ENCODE data around the gene ASPHD1. TPM values are rescaled to one million over a fixed set of nuclear protein-coding genes. Genes with fewer than 3 reads are reported as not detected.

ASPHD1 gene
- total RNA-seq, 6 experiments from 2014 or later: 5.1 to 15.9 (median 14.1) TPM

DNA sequence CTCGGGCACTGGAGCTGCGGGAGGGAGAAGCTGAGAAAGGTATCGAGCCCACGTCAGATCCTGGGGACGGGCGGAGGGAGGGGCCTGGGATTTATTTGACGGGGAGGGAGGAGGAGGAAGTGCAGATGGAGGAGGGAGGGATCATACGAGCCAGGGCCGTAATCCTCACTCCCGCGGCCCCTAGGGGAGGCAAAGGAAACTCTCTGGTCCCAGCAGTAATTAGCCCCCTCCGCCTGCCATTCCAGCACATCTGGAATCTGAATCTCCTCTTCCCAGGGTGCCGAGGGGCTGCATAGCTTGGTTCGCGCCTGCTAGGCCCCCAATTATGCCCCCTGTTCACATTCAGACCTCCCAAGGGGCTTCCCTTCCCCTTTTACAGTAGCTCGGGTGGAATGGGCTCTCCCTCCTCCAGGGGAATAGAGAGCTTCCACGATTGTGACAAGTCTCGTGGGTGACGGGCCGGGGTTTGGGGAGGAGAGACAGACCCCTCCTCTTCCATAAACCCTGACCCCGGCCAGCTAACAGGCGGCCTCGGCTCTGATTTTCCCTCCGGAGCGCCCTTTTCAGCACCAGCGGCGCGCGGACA lies 679 bp upstream of the ASPHD1 start, which contains the start of gene SEZ6L2:
TSS of gene SEZ6L2 (minus strand) at position 35 of the 586 bp plus-strand sequence. CDS start 531 bp downstream, outside the sequence.
- H3K27me3 Mint-ChIP-seq (ENCODE audit: insufficient read depth): peaks cover 27% of the 10 kb centered on the region
- peak; percentile 28 for DNase-seq
- no peaks in the 10 kb centered on the region for H3K9me3 Mint-ChIP-seq
- peak within 1 kb of the TSS; percentile 92 for H3K4me3 Mint-ChIP-seq
- peak within 1 kb of the TSS; percentile 92 for H3K27ac Mint-ChIP-seq
- peaks cover 12% of the 10 kb centered on the region for H3K4me1 Mint-ChIP-seq (ENCODE audit: low read depth)
- TF ChIP-seq, protein P1, sequence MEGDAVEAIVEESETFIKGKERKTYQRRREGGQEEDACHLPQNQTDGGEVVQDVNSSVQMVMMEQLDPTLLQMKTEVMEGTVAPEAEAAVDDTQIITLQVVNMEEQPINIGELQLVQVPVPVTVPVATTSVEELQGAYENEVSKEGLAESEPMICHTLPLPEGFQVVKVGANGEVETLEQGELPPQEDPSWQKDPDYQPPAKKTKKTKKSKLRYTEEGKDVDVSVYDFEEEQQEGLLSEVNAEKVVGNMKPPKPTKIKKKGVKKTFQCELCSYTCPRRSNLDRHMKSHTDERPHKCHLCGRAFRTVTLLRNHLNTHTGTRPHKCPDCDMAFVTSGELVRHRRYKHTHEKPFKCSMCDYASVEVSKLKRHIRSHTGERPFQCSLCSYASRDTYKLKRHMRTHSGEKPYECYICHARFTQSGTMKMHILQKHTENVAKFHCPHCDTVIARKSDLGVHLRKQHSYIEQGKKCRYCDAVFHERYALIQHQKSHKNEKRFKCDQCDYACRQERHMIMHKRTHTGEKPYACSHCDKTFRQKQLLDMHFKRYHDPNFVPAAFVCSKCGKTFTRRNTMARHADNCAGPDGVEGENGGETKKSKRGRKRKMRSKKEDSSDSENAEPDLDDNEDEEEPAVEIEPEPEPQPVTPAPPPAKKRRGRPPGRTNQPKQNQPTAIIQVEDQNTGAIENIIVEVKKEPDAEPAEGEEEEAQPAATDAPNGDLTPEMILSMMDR (IDR thresholded peaks at IDR 0.05): peak; percentile 41; the same call in 1 of the 2 replicates
- H3K36me3 Mint-ChIP-seq (ENCODE audit: low read depth): no peaks in the 10 kb centered on the region; the same call in 1 of the 2 replicates

DNA sequence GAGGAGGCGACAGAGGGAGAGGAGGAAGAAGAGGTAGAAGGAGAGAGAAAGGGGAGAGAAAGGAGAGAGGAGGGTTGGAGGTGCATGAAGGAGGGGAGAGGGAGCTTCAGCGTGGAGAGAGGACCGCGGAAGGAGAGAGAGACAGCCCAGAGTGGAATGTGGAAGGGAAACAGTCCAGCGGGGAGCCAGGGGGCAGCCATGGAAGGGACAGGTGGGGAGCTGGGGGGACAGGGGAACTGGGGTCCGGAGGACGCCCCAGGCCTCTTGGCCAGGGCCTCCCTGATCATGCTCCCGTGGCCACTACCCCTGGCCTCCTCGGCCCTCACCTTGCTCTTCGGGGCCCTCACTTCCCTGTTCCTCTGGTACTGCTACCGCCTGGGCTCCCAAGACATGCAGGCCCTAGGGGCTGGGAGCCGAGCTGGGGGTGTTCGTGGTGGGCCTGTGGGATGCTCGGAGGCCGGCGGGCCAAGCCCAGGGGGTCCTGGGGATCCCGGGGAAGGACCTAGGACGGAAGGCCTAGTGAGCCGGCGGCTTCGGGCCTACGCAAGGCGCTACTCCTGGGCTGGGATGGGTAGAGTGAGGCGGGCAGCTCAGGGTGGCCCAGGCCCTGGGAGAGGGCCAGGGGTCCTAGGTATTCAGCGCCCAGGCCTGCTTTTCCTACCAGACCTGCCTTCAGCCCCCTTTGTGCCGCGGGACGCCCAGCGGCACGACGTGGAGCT lies 759 bp downstream of the ASPHD1 start:
- Mint-ChIP-seq H3K27me3 (ENCODE audit: insufficient read depth) (peaks cover 21% of the 10 kb centered on the region), H3K4me3 (peak overlapping the region; percentile 92), H3K27ac (peak overlapping the region; percentile 92), H3K9me3 (no peaks in the 10 kb centered on the region), H3K4me1 (ENCODE audit: low read depth) (peaks cover 12% of the 10 kb centered on the region), H3K36me3 (ENCODE audit: low read depth) (no peaks in the 10 kb centered on the region; the same call in 1 of the 2 replicates)
- TF ChIP-seq, protein P1 (IDR thresholded peaks at IDR 0.05): no peak
- DNase-seq: no peak

DNA sequence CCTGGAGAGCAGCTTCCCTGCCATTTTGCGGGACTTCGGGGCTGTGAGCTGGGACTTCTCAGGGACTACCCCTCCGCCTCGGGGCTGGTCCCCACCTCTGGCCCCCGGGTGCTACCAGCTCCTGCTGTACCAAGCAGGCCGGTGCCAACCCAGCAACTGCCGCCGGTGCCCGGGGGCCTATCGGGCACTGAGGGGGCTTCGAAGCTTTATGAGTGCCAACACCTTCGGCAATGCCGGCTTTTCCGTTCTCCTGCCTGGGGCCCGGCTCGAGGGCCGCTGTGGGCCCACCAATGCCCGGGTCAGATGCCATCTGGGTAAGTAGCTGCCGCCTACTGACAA lies 1.3 kb downstream of the ASPHD1 start:
- H3K4me1 Mint-ChIP-seq (ENCODE audit: low read depth): peaks cover 12% of the 10 kb centered on the region
- no peak overlapping the region for H3K27ac Mint-ChIP-seq
- no peak for DNase-seq
- TF ChIP-seq, protein P1 (IDR thresholded peaks at IDR 0.05): no peak
- no peaks in the 10 kb centered on the region for H3K9me3 Mint-ChIP-seq
- peak overlapping the region; percentile 92 for H3K4me3 Mint-ChIP-seq
- peaks cover 18% of the 10 kb centered on the region for H3K27me3 Mint-ChIP-seq (ENCODE audit: insufficient read depth)
- no peaks in the 10 kb centered on the region; the same call in 1 of the 2 replicates for H3K36me3 Mint-ChIP-seq (ENCODE audit: low read depth)

DNA sequence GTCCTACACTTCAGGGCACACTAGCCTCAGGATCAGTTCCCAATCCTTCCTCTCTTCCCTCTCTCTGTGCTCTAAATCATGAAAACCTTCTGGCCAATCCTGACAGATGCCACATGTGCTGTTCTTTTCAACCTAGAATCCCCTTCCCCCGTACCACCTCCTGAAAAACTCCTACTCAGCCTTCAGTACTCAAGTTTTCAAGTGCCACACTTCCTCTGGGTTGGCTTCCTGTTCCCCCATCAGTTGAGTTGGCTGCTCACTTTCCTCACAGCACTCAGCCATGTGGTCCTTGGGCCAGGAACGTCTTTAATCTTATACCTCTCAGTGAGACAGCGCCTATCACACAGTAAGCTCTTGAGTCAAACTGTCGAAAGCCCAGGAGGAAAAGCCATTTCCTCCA lies 3.3 kb downstream of the ASPHD1 start:
- Mint-ChIP-seq H3K36me3 (ENCODE audit: low read depth) (peaks cover 4% of the 10 kb centered on the region; the same call in 1 of the 2 replicates), H3K27ac (no peak overlapping the region), H3K9me3 (no peaks in the 10 kb centered on the region), H3K4me1 (ENCODE audit: low read depth) (peaks cover 15% of the 10 kb centered on the region), H3K4me3 (peak overlapping the region; percentile 10; the same call in 1 of the 2 replicates), H3K27me3 (ENCODE audit: insufficient read depth) (peaks cover 7% of the 10 kb centered on the region)
- TF ChIP-seq, protein P1 (IDR thresholded peaks at IDR 0.05): no peak
- DNase-seq: no peak

DNA sequence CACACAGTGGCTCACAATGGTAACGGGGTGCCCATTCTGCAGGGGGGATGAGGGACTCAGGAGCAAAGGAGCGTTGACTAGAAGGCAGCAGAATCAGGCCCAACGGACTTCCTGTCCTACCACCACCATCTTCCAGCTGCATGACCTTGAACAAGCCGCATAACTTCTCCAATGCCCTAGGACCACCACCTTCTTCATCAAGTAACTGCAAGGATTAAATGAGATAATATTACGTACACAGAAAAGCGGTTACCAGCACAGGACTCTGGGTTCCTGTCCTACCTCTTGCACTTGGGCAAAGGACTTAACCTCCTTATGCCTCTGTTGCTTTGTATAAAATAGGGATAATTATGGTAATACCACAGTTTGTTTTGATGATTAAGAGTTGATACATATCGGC lies 4.7 kb downstream of the ASPHD1 start:
- Mint-ChIP-seq H3K4me3 (no peak overlapping the region), H3K4me1 (ENCODE audit: low read depth) (peaks cover 26% of the 10 kb centered on the region), H3K27ac (no peak overlapping the region), H3K36me3 (ENCODE audit: low read depth) (peaks cover 4% of the 10 kb centered on the region; the same call in 1 of the 2 replicates), H3K9me3 (no peaks in the 10 kb centered on the region), H3K27me3 (ENCODE audit: insufficient read depth) (peaks cover 2% of the 10 kb centered on the region; the same call in 1 of the 2 replicates)
- TF ChIP-seq, protein P1 (IDR thresholded peaks at IDR 0.05): no peak
- DNase-seq: no peak
